KMS-11 (cell line): ENCODE measurements around the gene SLC5A3.

Source experiments
- H2AFZ ChIP-seq: fragments of 200-600 bp; sonication (generic); 2 replicates; pipeline ENCODE4 v1.6.1; 2016; ENCODE audit warnings: antibody characterized with exemption, mixed run types, low read depth
- H3K27ac ChIP-seq: fragments of 200-600 bp; sonication (generic); 2 replicates; pipeline ENCODE4 v1.6.1; 2016; ENCODE audit warnings: mild to moderate bottlenecking, mixed run types
- H3K27me3 ChIP-seq: fragments of 200-600 bp; sonication (generic); 2 replicates; pipeline ENCODE4 v1.6.1; 2017; ENCODE audit warnings: mild to moderate bottlenecking, low read depth, mixed run types, moderate library complexity; ENCODE audit not compliant: insufficient read depth
- H3K36me3 ChIP-seq: fragments of 200-600 bp; sonication (generic); 2 replicates; pipeline ENCODE4 v1.6.1; 2017; ENCODE audit warnings: mild to moderate bottlenecking, mixed run types; ENCODE audit not compliant: insufficient read depth
- H3K4me1 ChIP-seq: fragments of 200-600 bp; sonication (generic); 2 replicates; pipeline ENCODE4 v1.6.1; 2016; ENCODE audit warnings: mild to moderate bottlenecking, low read depth, mixed run types; ENCODE audit not compliant: poor library complexity, severe bottlenecking
- H3K4me2 ChIP-seq: fragments of 200-600 bp; sonication (generic); 2 replicates; pipeline ENCODE4 v1.7.0; 2016; ENCODE audit warnings: mild to moderate bottlenecking, mixed run types
- H3K4me3 ChIP-seq: fragments of 200-600 bp; sonication (generic); IDR thresholded peaks from 2 replicates; pipeline ENCODE4 v1.6.1; 2017; ENCODE audit warnings: low read depth, low read length, mixed read lengths; ENCODE audit not compliant: insufficient read depth
- H3K79me2 ChIP-seq: fragments of 200-600 bp; sonication (generic); 2 replicates; pipeline ENCODE4 v1.6.1; 2016; ENCODE audit warnings: low read depth, mixed run types; ENCODE audit not compliant: insufficient read depth
- H3K9ac ChIP-seq: fragments of 200-600 bp; sonication (generic); 2 replicates; pipeline ENCODE4 v1.6.1; 2016; ENCODE audit warnings: mild to moderate bottlenecking, mixed run types
- H4K20me1 ChIP-seq: fragments of 200-600 bp; sonication (generic); 2 replicates; pipeline ENCODE4 v1.6.1; 2016; ENCODE audit warnings: mild to moderate bottlenecking, mixed run types; ENCODE audit not compliant: insufficient read depth
- CTCF ChIP-seq: fragments of 200-600 bp; sonication (generic); conservative IDR thresholded peaks from 2 replicates; pipeline ENCODE4 v1.6.1; 2017; ENCODE audit warnings: low read depth, mild to moderate bottlenecking, antibody characterized with exemption, low read length, moderate library complexity, mixed read lengths

SLC5A3 gene

GRCh38 chr21:34029743-34030528 lies 43.4 kb upstream of the SLC5A3 start:
- Histone ChIP-seq H3K36me3 (no peaks in the 10 kb centered on the region), H4K20me1 (no peaks in the 10 kb centered on the region), H2AFZ (peak overlapping the region; percentile 91), H3K4me2 (peak overlapping the region; percentile 23; the same call in 1 of the 2 replicates), H3K4me3 (no peak overlapping the region), H3K79me2 (no peaks in the 10 kb centered on the region), H3K4me1 (peaks cover 10% of the 10 kb centered on the region), H3K27me3 (no peaks in the 10 kb centered on the region), H3K27ac (no peak overlapping the region), H3K9ac (peak overlapping the region; percentile 19; the same call in 1 of the 2 replicates)
- no peak for TF ChIP-seq CTCF

GRCh38 chr21:34031835-34032370 lies 41.5 kb upstream of the SLC5A3 start:
- no peak overlapping the region for H3K4me2 ChIP-seq
- H3K79me2 ChIP-seq: no peaks in the 10 kb centered on the region
- H3K27me3 ChIP-seq: no peaks in the 10 kb centered on the region
- no peaks in the 10 kb centered on the region for H4K20me1 ChIP-seq
- H2AFZ ChIP-seq: no peak overlapping the region
- no peak overlapping the region for H3K4me3 ChIP-seq
- H3K27ac ChIP-seq: no peak overlapping the region
- peaks cover 10% of the 10 kb centered on the region for H3K4me1 ChIP-seq
- no peak for TF ChIP-seq CTCF
- H3K9ac ChIP-seq: no peak overlapping the region
- H3K36me3 ChIP-seq: no peaks in the 10 kb centered on the region

- no peak overlapping the region for H3K27ac ChIP-seq
- TF ChIP-seq CTCF: no peak
- H3K4me2 ChIP-seq: no peak overlapping the region
- H3K36me3 ChIP-seq: no peaks in the 10 kb centered on the region
- H3K27me3 ChIP-seq: no peaks in the 10 kb centered on the region
- H4K20me1 ChIP-seq: no peaks in the 10 kb centered on the region
- no peaks in the 10 kb centered on the region for H3K79me2 ChIP-seq
- H2AFZ ChIP-seq: no peak overlapping the region
- peaks cover 10% of the 10 kb centered on the region for H3K4me1 ChIP-seq
- no peak overlapping the region for H3K4me3 ChIP-seq
- no peak overlapping the region for H3K9ac ChIP-seq
These were observed 38.9 kb upstream of the SLC5A3 start for GRCh38 chr21:34034369-34035014.

GRCh38 chr21:34035619-34036354 lies 37.6 kb upstream of the SLC5A3 start:
- Histone ChIP-seq H3K4me3 (no peak overlapping the region), H3K27ac (no peak overlapping the region), H3K4me2 (no peak overlapping the region), H4K20me1 (no peaks in the 10 kb centered on the region), H3K9ac (no peak overlapping the region), H2AFZ (no peak overlapping the region), H3K79me2 (no peaks in the 10 kb centered on the region), H3K36me3 (no peaks in the 10 kb centered on the region), H3K27me3 (no peaks in the 10 kb centered on the region), H3K4me1 (no peaks in the 10 kb centered on the region)
- TF ChIP-seq CTCF: no peak
